Heart left ventricle (tissue), 16 donors: ENCODE results near the gene FRRS1. TPM values are rescaled to one million over a fixed set of nuclear protein-coding genes. Genes with fewer than 3 reads are reported as not detected.
"Not testable (repeated sequence)": the region's sequence is repeated elsewhere in the genome, so short reads cannot be mapped to it uniquely, and the experiment has no call there.

ENCODE experiments used
- ATAC-seq, 4 donors: fragments of 200-7000 bp; cut with Tn5 transposase; one replicate each; pipeline ENCODE4 v1.9.1; 2020 to 2022; ENCODE audit warnings: moderate library complexity in 4 of 4, mild to moderate bottlenecking in 3 of 4, moderate number of reproducible peaks in 1 of 4
- DNase-seq, 5 donors: peaks; one replicate each; pipeline ENCODE4 v3.0.0-alpha.2; 2020
- H3K27ac ChIP-seq, 12 donors: fragments of 200-600 bp; sonication (generic) in 4 of 12; one replicate each; pipeline versions ENCODE4 v1.5.0 to v1.8.0; 2016 to 2022; ENCODE audit warnings: mild to moderate bottlenecking in 2 of 12
- H3K27me3 ChIP-seq, 9 donors: fragments of 200-600 bp; sonication (generic) in 2 of 9; one replicate each; pipeline versions ENCODE4 v1.5.1 to v1.8.0; 2016 to 2022; ENCODE audit warnings: mild to moderate bottlenecking in 3 of 9
- H3K36me3 ChIP-seq, 9 donors: fragments of 200-600 bp; sonication (generic) in 2 of 9; one replicate each; pipeline versions ENCODE4 v1.5.0 to v1.8.0; 2018 to 2022; ENCODE audit warnings: mild to moderate bottlenecking in 2 of 9
- H3K4me1 ChIP-seq, 12 donors: fragments of 200-600 bp; sonication (generic) in 4 of 12; one replicate each; pipeline versions ENCODE4 v1.5.0 to v1.8.0; 2016 to 2022; ENCODE audit warnings: mild to moderate bottlenecking in 3 of 12
- H3K4me3 ChIP-seq, 12 donors: fragments of 200-600 bp; sonication (generic) in 4 of 12; one replicate each; pipeline versions ENCODE4 v1.5.0 to v1.8.0; 2017 to 2022; ENCODE audit warnings: mild to moderate bottlenecking in 9 of 12, moderate library complexity in 4 of 12
- H3K9me3 ChIP-seq, 12 donors: fragments of 200-600 bp; sonication (generic) in 4 of 12; one replicate each; pipeline versions ENCODE4 v1.5.0 to v1.8.0; 2016 to 2022; ENCODE audit warnings: mild to moderate bottlenecking in 1 of 12
- POLR2A ChIP-seq, 2 donors: fragments of 450-650 bp; IDR thresholded peaks; one replicate each; pipeline ENCODE4 v1.6.1; 2017; ENCODE audit warnings: antibody characterized with exemption in 2 of 2, mild to moderate bottlenecking in 2 of 2, moderate library complexity in 2 of 2
- WGBS, 4 donors: extraction: QIAGEN DNeasy Blood & Tissue Kit in 2 of 4; methylation state at CpG; one replicate each; pipeline versions ENCODE4 v1.1.5 to v1.1.7; 2013 to 2018; 5-methylcytosine and 5-hydroxymethylcytosine counted together
- intact Hi-C, 10 donors: fragments of 100-400 bp; cut with DNase I; formaldehyde crosslinking; loops; one replicate each; pipeline versions ENCODE4 v1.11.1 to v1.14.2; 2022
- polyA plus RNA-seq, 2 donors: library from polyadenylated mRNA; stranded (reverse); fragments of 200-250 nt; gene quantifications; one replicate each; pipeline ENCODE4 v1.2.3, GENCODE V29; 2013
- total RNA-seq, 9 donors: library from RNA; depleted of rRNA in 2 of 9; stranded (reverse); fragments of >200 nt in 2 of 9; fragmentation: NEBNext Ultra II Directional in 3 of 9; extraction: Animal tissue kit (Norgen Biotek cat#: 25700) in 3 of 9; gene quantifications; one replicate each; pipeline versions ENCODE4 v1.1.0 to v1.2.4, GENCODE V29; 2016 to 2023
- TF ChIP-seq, protein P1 (sequence below), 12 donors: fragments of 200-600 bp; sonication (generic) in 4 of 12; IDR thresholded peaks; one replicate each; pipeline versions ENCODE4 v1.5.0 to v1.8.0; 2018 to 2022; ENCODE audit warnings: antibody characterized with exemption in 12 of 12, mild to moderate bottlenecking in 5 of 12
- donor health status: ischemic (EF 13 %, LVEDD 7.1; RV severe dilation, severe dysfunction).
- donor health status: healthy with polysubstance abuse.
- donor health status: DM: no; HTN: yes; CAD: no.
- donor health status: DM: no; HTN: no; CAD: no.
- donor health status: ischemic (EF 25% LVEDD 6.9; RV normal size, moderate dysfunction).
- donor health status: ischemic (EF 25% LVEDD 5.7; RV mildly dilated, moderate dysfunction).
- donor health status: healthy.
- donor health status: DM: yes; HTN: yes; CAD: no.
- donor health status: ischemic (EF 35%, LVEDD 5.7; RV mildly dilated, moderate dysfunction).
- donor health status: nonischemic (EF 11% LVEDD 7.7; RV severe dilation, severe dysfunction).
- donor health status: DM: yes; HTN: yes; CAD: no.
- donor health status: PGD.
- donor health status: ischemic (EF 29% LVEDD 5.4; RV normal size, mild dysfunction).
- donor health status: nonischemic (EF 23%, LVEDD 6.1; RV moderate dilation, normal function).

FRRS1 gene
- total and polyA plus RNA-seq, 11 donors: 0.50 to 9.3 (median 5.4) TPM

GRCh38 chr1:99763956-99764355, 2.5 kb downstream of the FRRS1 start:
- TF ChIP-seq, protein P1, sequence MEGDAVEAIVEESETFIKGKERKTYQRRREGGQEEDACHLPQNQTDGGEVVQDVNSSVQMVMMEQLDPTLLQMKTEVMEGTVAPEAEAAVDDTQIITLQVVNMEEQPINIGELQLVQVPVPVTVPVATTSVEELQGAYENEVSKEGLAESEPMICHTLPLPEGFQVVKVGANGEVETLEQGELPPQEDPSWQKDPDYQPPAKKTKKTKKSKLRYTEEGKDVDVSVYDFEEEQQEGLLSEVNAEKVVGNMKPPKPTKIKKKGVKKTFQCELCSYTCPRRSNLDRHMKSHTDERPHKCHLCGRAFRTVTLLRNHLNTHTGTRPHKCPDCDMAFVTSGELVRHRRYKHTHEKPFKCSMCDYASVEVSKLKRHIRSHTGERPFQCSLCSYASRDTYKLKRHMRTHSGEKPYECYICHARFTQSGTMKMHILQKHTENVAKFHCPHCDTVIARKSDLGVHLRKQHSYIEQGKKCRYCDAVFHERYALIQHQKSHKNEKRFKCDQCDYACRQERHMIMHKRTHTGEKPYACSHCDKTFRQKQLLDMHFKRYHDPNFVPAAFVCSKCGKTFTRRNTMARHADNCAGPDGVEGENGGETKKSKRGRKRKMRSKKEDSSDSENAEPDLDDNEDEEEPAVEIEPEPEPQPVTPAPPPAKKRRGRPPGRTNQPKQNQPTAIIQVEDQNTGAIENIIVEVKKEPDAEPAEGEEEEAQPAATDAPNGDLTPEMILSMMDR (IDR thresholded peaks at IDR 0.05): no peak
- no peak for TF ChIP-seq POLR2A (IDR thresholded peaks at IDR 0.05)
- H3K9me3 ChIP-seq: peaks cover 0 to 2% (median 0%) of the 10 kb centered on the region in 12 donors

GRCh38 chr1:99761774-99762173, 4.7 kb downstream of the FRRS1 start:
- Histone ChIP-seq H3K27me3 (no peaks in the 10 kb centered on the region), H3K4me1 (peaks cover 0 to 49% (median 5%) of the 10 kb centered on the region in 12 donors), H3K4me3 (no peak overlapping the region), H3K27ac (peak overlapping the region in 1 of 12 donors; percentile 4), H3K36me3 (no peaks in the 10 kb centered on the region), H3K9me3 (peaks cover 0 to 8% (median 0%) of the 10 kb centered on the region in 12 donors)
- DNase-seq (no peak), ATAC-seq (no peak)
- TF ChIP-seq, protein P1 (IDR thresholded peaks at IDR 0.05): no peak
- no peak for TF ChIP-seq POLR2A (IDR thresholded peaks at IDR 0.05)
- intact Hi-C loops: no loop called here
- WGBS, 4 donors: 88 to 96% (median 90%) methylated on average over 1 of the region's 1 CpG

More at GRCh38 chr1:99763956-99764355, 2.5 kb downstream of the FRRS1 start:
- peaks cover 0 to 33% (median 9%) of the 10 kb centered on the region in 12 donors for H3K4me1 ChIP-seq
- WGBS, 4 donors: 79 to 89% (median 83%) methylated on average over 2 of the region's 2 CpGs
- no peaks in the 10 kb centered on the region for H3K36me3 ChIP-seq
- DNase-seq: no peak
- intact Hi-C loops: no loop called here
- H3K27me3 ChIP-seq: no peaks in the 10 kb centered on the region
- no peak overlapping the region for H3K27ac ChIP-seq
- no peak for ATAC-seq
- H3K4me3 ChIP-seq: no peak overlapping the region

DNA sequence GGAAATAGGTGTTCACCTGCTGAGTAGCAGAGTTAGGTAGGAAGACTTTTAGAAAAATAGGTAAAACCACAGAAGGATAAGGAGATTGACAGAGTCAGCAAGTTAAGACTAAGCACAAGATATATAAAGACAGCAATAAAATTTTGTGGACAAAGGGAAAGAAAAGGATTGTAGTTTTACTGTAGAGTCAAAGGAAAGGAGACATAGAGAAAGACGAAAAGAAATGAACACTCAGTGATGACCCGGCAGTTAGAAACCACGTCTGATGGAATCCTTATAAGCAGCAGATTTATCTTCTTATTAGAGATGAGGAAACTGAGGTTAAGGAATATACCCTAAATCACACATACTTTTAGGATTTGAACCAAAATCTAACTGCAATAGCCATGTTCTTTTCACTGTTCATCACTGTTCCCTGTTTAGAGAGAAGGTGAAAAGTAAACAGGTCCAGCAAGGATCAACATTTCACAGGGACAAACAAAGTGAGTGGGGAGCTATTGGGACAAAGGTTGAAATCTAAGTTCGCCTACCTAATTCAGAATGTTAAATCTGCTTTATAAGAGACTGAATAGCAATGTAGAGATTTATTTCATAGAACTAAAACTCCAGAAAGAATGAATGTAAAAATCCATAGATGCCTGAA, 6.8 kb downstream of the FRRS1 start:
- WGBS, 4 donors: 78 to 93% (median 84%) methylated on average over 4 of the region's 4 CpGs
- Histone ChIP-seq H3K27ac (peak overlapping the region in 2 of 12 donors; percentile 7 to 72), H3K9me3 (peaks cover 0 to 8% (median 0%) of the 10 kb centered on the region in 12 donors), H3K4me3 (no peak overlapping the region), H3K4me1 (peaks cover 0 to 40% (median 4%) of the 10 kb centered on the region in 12 donors), H3K36me3 (no peaks in the 10 kb centered on the region), H3K27me3 (no peaks in the 10 kb centered on the region)
- intact Hi-C loops: no loop called here
- DNase-seq: no peak
- ATAC-seq: no peak
- TF ChIP-seq, protein P1 (IDR thresholded peaks at IDR 0.05): no peak
- TF ChIP-seq POLR2A (IDR thresholded peaks at IDR 0.05): no peak

DNA sequence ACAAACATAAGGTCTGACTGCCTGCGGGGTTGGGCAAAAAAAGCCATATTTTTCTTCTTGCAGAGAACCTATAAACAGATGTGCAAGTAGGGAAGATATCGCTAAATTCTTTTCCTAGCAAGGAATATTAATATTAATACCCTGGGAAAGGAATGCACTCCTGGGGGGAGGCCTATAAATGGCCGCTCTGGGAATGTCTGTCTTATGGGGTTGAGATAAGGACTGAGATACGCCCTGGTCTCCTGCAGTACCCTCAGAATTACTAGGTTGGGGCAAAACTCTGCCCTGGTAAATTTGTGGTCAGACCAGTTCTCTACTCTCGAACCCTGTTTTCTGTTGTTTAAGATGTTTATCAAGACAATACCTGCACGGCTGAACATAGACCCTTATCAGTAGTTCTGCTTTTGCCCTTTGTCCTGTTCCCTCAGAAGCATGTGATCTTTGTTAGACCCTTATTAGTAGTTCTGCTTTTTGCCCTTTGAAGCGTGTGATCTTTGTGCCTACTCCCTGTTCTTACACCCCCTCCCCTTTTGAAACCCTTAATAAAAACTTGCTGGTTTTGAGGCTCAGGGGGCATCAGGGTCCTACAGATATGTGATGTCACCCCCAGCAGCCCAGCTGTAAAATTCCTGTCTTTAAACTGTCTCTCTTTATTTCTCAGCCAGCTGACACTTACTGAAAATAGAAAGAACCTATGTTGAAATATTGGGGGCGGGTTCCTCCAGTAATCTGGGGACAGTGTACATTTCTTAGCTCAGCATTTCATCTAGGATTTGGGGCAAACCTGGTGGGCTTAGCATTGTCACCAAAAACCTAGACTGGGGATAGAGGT, 7.5 kb downstream of the FRRS1 start:
- DNase-seq, H3K27me3 ChIP-seq, H3K4me3 ChIP-seq, H3K36me3 ChIP-seq, H3K9me3 ChIP-seq, intact Hi-C loops: not testable (repeated sequence)
- 84 to 87% (median 85%) methylated on average over 8 of the region's 8 CpGs for WGBS, 4 donors
- Histone ChIP-seq H3K27ac (peak overlapping the region in 2 of 12 donors; percentile 7 to 72), H3K4me1 (peaks cover 0 to 40% (median 4%) of the 10 kb centered on the region in 12 donors)
- peak in 2 of 4 donors; percentile 28 to 41 for ATAC-seq
